Breast epithelium (tissue), 4 donors: Measurements from ENCODE around the gene SRSF5. TPM values are rescaled to one million over a fixed set of nuclear protein-coding genes. Genes with fewer than 3 reads are reported as not detected.

Source experiments
- DNase-seq, 2 donors: peaks; one replicate each; pipeline ENCODE4 v3.0.0-alpha.2; 2019; ENCODE audit warnings: low spot score in 2 of 2
- H3K27ac ChIP-seq, 2 donors: fragments of 200-600 bp; sonication (generic) in 1 of 2; one replicate each; pipeline ENCODE4 v1.5.1; 2016 to 2019; ENCODE audit warnings: mild to moderate bottlenecking in 1 of 2
- H3K27me3 ChIP-seq, 2 donors: fragments of 200-600 bp; sonication (generic) in 1 of 2; one replicate each; pipeline versions ENCODE4 v1.5.1 to v1.6.0; 2017 to 2019; ENCODE audit warnings: control low read depth in 1 of 2, mild to moderate bottlenecking in 1 of 2
- H3K36me3 ChIP-seq: fragments of 200-600 bp; one replicate; pipeline ENCODE4 v1.5.1; 2019
- H3K4me1 ChIP-seq, 2 donors: fragments of 200-600 bp; sonication (generic); one replicate each; pipeline ENCODE4 v1.5.1; 2016 to 2019; ENCODE audit warnings: control low read depth in 1 of 2
- H3K4me3 ChIP-seq, 3 donors: fragments of 200-600 bp; sonication (generic); 1 replicate in 2 of 3; 2 replicates in 1 of 3; pipeline ENCODE4 v1.5.1; 2016 to 2019; ENCODE audit warnings: mild to moderate bottlenecking in 3 of 3, moderate library complexity in 2 of 3
- H3K9me3 ChIP-seq, 2 donors: fragments of 200-600 bp; sonication (generic) in 1 of 2; one replicate each; pipeline ENCODE4 v1.5.1; 2016 to 2019; ENCODE audit warnings: control low read depth in 1 of 2
- POLR2A ChIP-seq: fragments of 450-650 bp; IDR thresholded peaks from one replicate; pipeline ENCODE4 v1.6.1; 2016; ENCODE audit warnings: antibody characterized with exemption, mild to moderate bottlenecking, moderate library complexity
- POLR2AphosphoS5 ChIP-seq, 3 donors: sonication (generic); formaldehyde crosslinking; IDR thresholded peaks; one replicate each; pipeline ENCODE4 v1.6.1; 2017; ENCODE audit warnings: antibody characterized with exemption in 3 of 3
- intact Hi-C: fragments of 100-400 bp; cut with DNase I; formaldehyde crosslinking; loops from one replicate; pipeline ENCODE4 v1.15.1; 2023; ENCODE audit warnings: low total_unique reads
- total RNA-seq, 3 donors: library from RNA; depleted of rRNA; stranded (reverse); fragments of >200 nt; gene quantifications; one replicate each; pipeline ENCODE4 v1.1.0, GENCODE V29; 2016
- TF ChIP-seq, protein P1 (sequence below), 3 donors: fragments of 450-650 bp; IDR thresholded peaks; one replicate each; pipeline ENCODE4 v1.5.1; 2016 to 2017; ENCODE audit warnings: antibody characterized with exemption in 3 of 3, mild to moderate bottlenecking in 3 of 3, moderate library complexity in 3 of 3

SRSF5 gene
- total RNA-seq, 3 donors from 2014 or later = 411 to 543 (median 424) TPM

GRCh38 chr14:69772082-69773017 lies 5.4 kb downstream of the SRSF5 start:
- no peak for TF ChIP-seq POLR2A
- TF ChIP-seq, protein P1, sequence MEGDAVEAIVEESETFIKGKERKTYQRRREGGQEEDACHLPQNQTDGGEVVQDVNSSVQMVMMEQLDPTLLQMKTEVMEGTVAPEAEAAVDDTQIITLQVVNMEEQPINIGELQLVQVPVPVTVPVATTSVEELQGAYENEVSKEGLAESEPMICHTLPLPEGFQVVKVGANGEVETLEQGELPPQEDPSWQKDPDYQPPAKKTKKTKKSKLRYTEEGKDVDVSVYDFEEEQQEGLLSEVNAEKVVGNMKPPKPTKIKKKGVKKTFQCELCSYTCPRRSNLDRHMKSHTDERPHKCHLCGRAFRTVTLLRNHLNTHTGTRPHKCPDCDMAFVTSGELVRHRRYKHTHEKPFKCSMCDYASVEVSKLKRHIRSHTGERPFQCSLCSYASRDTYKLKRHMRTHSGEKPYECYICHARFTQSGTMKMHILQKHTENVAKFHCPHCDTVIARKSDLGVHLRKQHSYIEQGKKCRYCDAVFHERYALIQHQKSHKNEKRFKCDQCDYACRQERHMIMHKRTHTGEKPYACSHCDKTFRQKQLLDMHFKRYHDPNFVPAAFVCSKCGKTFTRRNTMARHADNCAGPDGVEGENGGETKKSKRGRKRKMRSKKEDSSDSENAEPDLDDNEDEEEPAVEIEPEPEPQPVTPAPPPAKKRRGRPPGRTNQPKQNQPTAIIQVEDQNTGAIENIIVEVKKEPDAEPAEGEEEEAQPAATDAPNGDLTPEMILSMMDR (IDR thresholded peaks at IDR 0.05) = no peak
- no peak for TF ChIP-seq POLR2AphosphoS5 (IDR thresholded peaks at IDR 0.05)
- Histone ChIP-seq H3K4me1 (peaks cover 5 to 15% of the 10 kb centered on the region in 2 donors), H3K4me3 (no peak overlapping the region), H3K36me3 (peaks cover 7% of the 10 kb centered on the region), H3K9me3 (no peaks in the 10 kb centered on the region), H3K27ac (no peak overlapping the region), H3K27me3 (no peaks in the 10 kb centered on the region)
- intact Hi-C loops = no loop called here
- no peak for DNase-seq

DNA sequence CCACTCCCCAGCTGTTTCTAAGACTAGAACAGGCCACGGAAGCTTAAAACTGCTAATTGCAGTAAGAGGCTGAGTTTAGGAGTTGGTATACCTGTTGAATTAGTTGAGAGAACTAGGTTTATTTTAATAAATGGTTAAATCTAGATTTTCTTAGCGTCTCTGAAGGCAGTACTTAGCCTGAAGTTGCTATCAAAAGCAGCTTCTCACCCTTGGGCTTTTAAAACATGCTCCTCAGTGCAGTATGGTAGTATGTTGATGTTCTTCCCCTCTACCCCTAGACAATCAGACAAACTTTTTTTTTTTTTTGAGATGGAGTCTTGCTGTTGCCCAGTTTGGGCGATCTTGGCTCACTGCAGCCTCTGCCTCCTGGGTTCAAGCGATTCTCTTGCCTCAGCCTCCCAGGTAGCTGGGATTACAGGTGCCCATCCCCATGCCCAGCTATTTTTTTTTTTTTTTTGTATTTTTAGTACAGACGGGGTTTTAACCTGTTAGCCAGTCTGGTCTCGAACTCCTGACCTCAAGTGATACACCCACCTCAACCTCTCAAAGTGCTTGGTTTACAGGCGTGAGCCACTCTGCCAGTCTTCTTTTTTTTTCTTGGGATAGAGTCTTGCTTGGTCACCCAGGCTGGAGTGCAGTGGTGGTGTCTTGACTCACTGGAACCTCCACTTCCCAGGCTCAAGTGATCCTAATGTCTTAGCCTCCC lies 6.8 kb downstream of the SRSF5 start:
- H3K27me3 ChIP-seq = no peaks in the 10 kb centered on the region
- TF ChIP-seq POLR2A = no peak
- no peak for TF ChIP-seq POLR2AphosphoS5 (IDR thresholded peaks at IDR 0.05)
- TF ChIP-seq, protein P1 (IDR thresholded peaks at IDR 0.05) = no peak
- intact Hi-C loops = no loop called here
- peaks cover 7% of the 10 kb centered on the region for H3K36me3 ChIP-seq
- no peaks in the 10 kb centered on the region for H3K9me3 ChIP-seq
- no peak overlapping the region for H3K27ac ChIP-seq
- H3K4me3 ChIP-seq = no peak overlapping the region
- DNase-seq = no peak
- H3K4me1 ChIP-seq = peaks cover 0 to 11% of the 10 kb centered on the region in 2 donors

DNA sequence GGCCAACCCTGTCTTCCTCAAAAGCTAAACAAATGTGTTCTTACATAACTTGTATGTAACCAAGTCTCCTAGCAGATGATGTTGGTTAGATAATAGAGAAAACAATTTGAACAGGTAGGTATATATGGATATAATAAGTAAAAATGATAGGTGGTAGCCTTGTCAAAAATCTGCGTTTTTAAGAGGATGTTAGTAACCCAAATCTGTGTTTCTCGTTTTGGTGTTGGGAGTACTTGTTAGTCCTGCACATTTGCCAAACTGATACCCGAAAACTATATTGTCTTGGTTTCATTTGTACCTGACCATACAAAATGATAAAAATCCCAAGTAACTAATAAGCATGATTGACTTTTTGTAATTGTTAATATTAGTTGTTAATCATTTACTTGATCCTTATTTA lies 8.1 kb downstream of the SRSF5 start:
- Histone ChIP-seq H3K36me3 (peaks cover 7% of the 10 kb centered on the region), H3K4me1 (peaks cover 0 to 2% of the 10 kb centered on the region in 2 donors)
- intact Hi-C loops = no loop called here

GRCh38 chr14:69776875-69777453 lies 10.0 kb downstream of the SRSF5 start:
- H3K4me1 ChIP-seq = no peaks in the 10 kb centered on the region
- intact Hi-C loops = no loop called here
- no peak overlapping the region for H3K4me3 ChIP-seq
- no peak for DNase-seq
- H3K27me3 ChIP-seq = no peaks in the 10 kb centered on the region
- H3K36me3 ChIP-seq = no peaks in the 10 kb centered on the region
- H3K27ac ChIP-seq = no peak overlapping the region
- H3K9me3 ChIP-seq = no peaks in the 10 kb centered on the region
- TF ChIP-seq, protein P1 (IDR thresholded peaks at IDR 0.05) = no peak
- TF ChIP-seq POLR2A (no peak), POLR2AphosphoS5 (IDR thresholded peaks at IDR 0.05) (no peak)

More for the DNA sequence above, 8.1 kb downstream of the SRSF5 start:
- H3K27me3 ChIP-seq = no peaks in the 10 kb centered on the region
- no peak overlapping the region for H3K4me3 ChIP-seq
- no peak for DNase-seq
- H3K9me3 ChIP-seq = no peaks in the 10 kb centered on the region
- H3K27ac ChIP-seq = no peak overlapping the region
- TF ChIP-seq POLR2A = no peak
- TF ChIP-seq, protein P1 (IDR thresholded peaks at IDR 0.05) = no peak
- TF ChIP-seq POLR2AphosphoS5 (IDR thresholded peaks at IDR 0.05) = no peak
